HG02798 (cell line): Measurements from ENCODE around the gene TPPP.

Experiments used
- ATAC-seq: cut with Tn5 transposase; IDR thresholded peaks from one replicate; pipeline ENCODE4 v1.9.1; 2021; ENCODE audit warnings: mild to moderate bottlenecking; ENCODE audit not compliant: unreplicated experiment, poor library complexity

The TPPP gene

DNA sequence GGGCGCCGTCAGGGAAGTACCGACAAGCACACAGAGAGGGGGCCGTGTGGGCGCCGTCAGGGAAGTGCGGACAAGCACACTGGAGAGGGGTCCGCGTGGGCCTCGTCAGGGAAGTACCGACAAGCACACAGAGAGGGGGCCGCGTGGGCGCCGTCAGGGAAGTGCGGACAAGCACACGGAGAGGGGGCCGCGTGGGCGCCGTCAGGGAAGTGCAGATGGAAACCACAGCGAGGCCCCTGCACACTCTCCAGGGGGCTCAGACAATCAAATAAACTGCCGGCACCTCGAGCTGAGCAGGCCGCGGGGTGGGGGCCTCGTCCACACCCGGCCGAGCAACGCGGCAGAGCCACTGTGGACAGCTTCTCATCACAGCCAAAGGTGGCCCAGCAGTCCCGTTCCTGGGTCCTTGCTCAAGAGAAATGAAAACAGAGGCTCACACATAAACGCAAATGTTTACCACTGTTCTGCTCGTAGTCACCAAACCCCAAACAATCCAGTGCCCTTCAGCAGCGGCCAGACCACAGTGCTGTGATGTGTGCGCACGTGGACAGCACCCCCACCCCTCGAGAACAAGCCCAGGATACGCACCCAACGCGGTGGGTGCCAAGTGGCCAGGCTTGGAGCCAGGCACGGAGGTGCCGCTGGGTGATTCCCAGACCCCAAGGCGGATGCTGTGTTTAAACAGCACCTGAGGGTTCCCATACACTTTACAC lies 24.7 kb downstream of the TPPP start:
- no peak for ATAC-seq

DNA sequence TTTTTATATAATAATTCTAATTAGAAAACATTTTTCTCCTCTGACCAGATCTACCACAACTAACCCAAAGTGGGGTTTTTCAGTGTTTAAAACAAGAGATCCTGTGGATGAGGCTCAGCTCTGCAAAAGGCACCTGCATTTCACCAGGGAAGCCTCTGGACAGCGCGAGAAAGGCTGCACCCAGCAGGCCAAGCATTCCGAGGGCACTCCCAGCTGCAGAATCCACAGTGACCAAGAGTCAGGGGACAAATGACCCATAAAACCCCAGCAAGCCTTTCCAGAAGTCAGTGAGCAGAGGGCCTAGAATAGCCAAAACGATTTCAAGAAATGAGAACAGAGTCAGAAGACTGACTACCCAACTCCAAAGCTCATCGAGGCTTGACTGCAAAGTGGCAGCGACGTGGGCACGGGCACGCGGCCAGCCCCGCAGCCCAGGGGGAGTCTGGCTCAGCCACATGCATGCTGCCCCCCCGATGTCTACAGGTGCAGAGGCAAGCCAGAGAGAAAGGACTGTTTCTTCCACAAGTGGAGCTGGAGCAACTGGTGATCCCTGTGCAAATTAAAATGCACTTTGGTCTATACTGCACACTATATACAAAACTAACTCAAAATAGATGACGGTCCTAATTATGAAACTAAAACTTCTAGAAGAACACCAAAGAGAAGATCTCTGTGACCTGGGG lies 26.2 kb downstream of the TPPP start:
- ATAC-seq = no peak

DNA sequence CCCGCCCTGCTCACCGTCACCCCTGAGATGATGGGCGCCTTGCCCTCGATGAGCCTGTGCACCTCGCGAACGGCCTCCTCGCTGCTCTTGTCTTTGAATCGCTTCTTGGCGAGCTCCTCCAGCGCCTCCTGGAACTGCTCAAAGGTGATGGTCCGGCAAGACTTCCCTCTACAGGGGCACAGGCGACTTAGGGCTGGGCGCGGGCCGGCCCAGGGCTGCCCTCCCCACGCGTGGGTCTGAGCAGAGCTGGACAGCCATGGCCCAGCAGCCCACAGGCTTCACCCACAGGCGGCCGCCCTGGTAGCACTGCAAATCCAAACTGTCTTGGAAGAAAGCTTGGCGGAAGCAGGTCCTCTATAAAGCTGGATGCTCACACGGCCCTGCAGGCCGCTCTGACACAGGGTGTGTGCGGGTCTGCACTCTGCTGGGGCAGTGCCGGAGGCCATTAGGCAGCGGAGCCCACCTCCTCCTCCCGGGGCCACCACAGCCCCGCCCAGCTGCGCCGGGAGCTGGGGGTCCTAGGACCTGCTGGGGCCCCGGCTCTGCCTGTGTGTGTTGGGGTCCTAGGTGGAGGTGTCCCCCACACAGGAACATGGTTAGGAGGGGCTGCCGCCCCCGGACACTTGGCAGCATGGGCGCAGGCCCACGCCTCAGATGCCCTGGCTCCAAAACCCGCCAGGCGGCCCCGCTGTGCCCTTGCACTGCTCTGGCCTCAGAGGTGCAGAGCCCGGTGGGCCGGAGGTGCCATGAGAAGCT lies 27.0 kb downstream of the TPPP start:
- no peak for ATAC-seq

DNA sequence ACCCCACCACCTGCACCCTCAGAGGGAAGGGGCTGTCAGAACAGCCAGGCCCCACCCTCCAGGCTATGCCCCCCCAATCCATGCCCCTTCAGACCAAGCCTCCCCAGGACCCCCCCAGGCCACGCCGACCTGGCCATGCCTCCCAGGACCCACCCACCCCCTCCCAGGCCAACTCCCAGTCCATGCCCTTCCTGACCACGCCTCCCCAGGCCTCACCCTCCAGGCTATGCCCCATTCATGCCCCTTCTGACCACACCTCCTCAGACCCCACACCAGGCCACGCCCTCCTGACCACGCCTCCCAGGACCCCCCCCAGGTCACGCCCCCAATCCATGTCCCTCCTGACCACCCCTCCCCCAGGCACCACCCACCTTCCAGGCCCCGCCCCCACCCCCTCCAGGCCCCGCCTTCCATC lies 27.6 kb downstream of the TPPP start:
- ATAC-seq = no peak

DNA sequence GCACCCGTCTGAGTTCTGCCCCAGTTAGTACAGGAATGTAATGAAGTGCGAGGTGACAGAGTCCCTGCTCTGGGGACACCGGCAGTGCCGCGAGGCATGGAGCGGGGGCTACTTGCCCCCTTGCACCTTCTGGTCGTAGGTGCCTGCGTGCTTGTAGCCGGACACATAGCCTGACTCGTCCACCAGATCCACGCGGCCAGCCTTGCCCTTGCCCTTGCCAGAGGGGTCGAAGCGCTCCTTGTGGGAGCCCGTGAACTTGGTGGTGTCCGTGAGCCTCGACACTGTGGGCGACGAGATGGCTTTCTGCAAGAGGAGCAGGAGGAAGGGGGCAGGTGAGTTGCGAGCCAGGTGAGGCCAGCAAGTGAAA lies 28.2 kb downstream of the TPPP start:
- no peak for ATAC-seq

DNA sequence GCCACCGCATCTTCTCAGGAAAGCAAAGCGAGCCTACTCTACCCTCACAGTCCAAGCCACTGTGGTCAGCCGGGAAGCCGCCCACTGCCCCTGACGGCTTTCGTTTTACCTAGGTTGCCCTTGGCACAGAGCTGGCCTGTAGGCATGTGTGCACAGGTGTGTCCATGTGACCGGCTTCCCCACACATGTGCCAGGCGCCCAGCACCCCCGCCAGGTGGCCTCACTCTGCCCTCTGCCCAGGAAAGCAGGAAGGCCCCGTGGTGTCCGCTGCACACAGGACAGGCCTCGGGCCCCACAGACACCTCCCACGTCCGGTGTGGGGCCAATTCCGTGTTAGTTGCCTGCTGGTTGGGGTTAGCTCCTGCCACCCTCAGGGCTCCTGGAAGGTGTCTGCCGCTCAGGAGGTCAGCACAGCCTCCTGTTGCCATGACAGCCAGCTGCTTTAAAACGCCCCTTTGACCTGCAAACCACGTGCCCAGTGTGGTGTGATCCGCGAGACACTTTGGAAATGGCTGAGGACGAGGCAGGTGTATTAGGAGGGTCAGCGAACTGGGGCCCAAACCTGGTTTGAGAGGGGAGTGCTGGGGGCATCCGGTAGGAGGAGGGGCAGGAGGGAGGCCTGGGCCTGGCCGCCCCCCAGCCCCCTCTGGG lies 28.7 kb downstream of the TPPP start:
- ATAC-seq = no peak

DNA sequence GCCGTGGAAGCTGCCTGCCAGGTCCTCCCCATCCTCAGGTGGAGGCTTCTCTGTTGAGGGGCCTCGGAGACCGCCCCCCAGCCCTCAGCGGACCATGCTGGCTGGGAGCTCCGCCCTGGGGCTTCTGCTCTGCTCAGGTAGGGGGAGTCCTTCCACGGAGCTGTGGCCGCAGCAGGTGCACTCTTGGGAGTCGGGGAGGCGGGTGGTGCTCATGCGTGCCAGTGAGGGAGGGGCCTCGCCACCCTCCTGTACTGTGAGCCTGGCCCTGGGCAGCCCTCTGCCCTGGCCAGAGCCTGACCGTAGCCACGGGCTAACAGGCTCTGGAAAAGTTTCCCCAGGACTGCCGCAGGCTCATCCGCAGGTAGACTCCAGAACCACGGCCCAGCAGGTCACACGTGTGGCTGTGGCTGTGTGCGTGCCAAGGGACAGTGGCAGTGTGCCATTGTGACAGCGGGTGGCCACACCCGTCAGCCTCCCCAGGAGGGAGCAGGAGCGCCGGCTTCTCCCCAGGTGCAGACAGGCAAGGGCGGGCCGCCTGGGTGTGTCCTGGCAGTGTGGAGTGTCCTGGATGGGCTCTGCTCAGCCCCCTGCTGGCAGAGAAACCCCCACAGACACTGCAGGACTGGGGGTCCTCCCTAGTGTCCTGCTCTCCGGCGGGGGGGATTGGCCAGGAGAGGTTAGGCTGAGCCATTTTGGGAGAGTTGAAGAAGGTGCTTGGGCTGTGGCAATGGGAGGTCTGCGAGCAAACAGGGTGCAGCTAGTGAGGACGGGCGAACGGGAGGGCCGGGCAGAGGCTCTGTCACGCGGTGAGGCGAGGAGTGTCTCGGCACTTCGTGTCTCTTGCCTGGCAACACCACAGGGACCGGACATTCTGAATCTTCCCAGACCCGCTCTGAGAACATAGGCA lies 29.5 kb downstream of the TPPP start:
- no peak for ATAC-seq

DNA sequence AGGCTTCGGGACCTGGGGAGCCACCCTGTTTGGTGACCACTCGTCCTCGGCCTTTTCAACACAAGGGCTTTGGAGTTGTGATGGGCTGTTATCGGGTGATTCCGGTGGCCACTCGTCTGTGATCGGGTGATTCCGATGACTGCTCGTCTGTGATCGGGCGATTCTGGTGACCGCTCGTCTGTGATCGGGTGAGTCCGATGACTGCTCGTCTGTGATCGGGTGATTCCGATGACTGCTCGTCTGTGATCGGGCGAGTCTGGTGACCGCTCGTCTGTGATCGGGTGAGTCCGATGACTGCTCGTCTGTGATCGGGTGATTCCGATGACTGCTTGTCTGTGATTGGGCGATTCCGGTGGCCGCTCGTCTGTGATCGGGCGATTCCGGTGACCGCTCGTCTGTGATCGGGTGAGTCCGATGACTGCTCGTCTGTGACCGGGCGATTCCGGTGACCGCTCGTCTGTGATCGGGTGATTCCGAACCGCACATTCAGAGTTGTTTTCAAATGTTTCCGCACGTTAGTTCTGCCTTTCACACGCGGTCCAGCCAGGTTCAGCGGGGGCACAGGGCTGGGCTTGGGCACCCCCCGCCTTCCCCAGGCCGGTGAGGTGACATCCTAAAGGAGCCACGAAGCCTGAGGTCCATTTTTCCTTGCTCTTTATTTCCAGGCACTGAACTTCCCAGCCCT lies 30.3 kb downstream of the TPPP start:
- no peak for ATAC-seq

DNA sequence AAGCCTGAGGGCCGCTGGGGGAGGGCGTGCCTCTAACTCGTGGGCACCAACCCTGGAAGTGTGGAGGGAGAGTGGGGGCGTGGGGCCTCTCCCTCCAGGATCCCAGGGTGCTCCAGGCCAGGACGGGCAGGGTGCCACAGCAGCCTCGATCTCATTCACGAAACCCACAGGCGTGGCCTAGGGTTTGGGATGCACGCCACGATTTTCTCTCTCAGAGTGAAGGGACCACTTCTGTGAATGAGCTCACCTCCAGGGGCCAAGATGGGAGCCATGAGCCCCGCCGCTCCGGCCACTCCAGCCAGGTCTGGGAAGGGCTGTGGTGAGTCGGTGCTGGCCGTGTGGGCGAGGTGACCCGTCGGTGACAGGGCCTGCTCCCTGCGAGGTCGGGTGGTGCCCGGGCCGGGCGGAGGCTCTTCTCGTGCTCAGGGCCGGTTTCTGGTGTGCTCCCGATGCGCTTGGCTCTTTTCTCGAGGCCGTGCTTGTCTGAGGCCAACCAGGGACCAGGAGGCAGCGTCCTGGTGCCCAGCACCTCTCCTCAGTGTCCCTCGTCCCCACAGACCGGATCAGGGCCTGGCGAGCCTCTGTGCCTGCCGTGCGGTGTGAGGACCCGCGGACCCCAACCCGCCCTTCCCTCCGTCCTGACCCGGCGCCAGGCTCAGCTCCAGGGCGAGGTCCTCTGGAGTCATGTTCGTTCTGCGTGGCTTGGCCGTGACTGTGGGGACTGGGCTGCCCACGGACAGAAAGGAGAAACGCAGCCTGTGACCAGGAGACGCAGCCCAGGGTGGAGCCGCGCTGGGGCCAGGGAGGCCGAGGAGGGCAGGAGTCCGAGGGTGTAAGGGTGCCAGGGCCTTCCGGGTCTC lies 31.0 kb downstream of the TPPP start:
- ATAC-seq = no peak

DNA sequence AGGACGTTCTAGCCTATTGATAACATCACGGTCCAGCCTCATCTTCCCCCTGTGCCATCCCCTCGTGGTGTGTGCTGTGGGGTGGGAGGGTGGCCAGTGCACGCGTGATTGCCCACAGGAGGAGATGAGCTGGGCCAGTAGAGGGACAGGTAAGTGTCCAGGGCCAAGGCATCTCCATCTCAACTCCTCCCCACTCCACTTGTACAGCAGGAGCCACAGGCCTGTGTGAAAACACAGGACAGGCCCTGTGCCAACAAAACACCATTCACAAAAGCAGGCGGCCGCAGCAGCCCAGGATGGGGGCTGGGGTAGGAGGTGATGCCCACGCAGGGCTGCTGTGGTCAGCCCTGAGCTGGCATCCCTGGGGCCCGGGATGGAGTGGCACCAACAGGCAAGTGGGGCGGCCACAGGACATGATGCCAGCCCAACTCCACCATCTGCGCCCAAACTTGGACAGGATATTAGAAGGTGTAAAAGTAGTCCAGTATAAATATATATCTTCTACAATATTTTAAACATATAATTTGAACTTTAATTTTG lies 32.6 kb downstream of the TPPP start:
- no peak for ATAC-seq

DNA sequence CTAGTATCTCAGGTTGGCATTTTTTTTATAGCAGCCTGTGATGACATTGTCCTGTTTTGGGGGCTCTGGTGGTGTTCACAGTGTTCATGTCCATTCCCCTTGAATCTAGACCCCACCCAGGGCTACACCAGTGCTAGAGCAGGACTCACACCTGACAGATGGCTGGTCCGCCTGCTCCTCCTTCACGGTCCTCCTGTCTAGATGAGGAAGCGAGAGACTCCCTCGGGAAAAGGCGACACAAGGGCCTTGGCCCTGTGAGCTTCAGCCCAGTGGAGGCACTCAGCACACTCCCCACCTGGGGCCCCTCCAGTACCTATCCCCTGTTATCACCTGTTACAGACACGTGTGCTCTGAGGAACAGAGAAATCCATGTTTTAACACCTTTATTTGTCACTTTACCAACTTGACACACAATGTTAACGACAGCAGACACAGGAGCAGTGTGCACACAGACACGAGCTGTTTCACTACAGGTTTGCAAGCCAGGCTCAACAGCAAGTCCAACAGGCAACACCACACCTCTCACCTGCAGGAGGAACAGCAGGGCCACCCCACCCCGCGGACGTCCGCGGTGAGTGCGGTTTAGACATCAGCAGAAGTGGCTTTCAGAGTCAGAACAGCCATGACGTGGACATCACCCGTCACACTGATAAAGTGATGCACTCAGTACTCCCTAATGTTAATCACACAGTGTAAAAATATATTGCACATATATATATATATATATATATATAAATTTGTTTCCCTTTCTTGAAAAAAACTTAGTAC lies 33.5 kb downstream of the TPPP start:
- ATAC-seq = no peak

DNA sequence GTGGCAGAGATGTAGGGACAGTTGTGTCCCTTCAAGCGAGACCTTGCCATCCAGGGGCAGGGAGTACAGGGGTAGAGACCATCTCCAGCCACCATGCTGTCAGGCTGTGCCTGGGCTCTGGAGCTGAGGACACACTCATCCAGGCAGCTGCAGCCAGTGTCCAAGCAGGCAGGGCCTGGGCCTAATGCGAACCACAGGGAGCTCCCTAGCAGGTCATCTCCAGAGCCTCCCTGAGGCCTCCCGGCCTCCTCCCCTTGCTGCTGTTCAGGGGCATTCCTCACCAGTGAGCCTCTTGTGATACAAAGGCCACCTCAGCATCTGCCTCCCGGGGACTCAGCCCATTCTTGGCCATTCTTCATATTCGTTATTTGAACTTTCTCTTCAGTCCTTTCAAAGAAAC lies 35.0 kb downstream of the TPPP start:
- no peak for ATAC-seq

DNA sequence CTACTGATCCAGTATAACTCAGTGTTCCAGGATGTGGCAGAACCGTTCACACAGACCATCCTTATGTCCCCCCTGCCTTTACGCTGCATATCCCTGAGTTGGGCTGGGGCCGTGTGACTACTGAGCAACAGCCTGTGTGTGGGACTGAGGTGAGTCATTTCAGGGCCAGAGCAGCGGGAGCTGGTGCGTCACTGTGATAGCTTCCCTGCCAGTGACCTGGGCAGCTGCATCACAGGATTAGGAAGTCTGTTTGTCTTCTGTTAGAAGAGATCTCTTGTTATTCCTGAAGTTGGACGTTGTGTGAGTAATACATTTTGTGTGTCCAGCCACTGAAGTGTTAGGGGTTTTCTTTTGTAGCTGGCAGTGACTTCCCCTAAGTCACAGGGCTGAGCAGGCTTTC lies 35.6 kb downstream of the TPPP start:
- no peak for ATAC-seq

DNA sequence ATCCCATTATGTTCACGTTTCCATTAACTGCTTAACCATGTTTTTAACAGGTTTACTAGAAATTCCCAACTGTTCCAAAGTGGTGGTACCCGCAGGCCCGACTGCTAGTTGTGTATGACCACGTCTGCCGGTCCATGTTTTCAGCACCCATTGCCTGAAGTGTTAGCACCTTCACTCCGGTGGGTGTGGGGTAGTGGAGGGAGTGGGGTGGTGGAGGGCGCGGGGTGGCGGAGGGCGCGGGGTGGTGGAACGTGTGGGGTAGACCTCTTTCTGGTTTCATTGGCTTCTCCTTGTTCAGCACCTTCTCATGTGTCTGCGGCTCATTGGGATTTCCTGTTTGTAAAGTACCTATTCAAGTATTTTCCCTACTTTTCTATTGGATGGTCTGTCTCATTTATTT lies 37.7 kb downstream of the TPPP start:
- ATAC-seq = no peak

DNA sequence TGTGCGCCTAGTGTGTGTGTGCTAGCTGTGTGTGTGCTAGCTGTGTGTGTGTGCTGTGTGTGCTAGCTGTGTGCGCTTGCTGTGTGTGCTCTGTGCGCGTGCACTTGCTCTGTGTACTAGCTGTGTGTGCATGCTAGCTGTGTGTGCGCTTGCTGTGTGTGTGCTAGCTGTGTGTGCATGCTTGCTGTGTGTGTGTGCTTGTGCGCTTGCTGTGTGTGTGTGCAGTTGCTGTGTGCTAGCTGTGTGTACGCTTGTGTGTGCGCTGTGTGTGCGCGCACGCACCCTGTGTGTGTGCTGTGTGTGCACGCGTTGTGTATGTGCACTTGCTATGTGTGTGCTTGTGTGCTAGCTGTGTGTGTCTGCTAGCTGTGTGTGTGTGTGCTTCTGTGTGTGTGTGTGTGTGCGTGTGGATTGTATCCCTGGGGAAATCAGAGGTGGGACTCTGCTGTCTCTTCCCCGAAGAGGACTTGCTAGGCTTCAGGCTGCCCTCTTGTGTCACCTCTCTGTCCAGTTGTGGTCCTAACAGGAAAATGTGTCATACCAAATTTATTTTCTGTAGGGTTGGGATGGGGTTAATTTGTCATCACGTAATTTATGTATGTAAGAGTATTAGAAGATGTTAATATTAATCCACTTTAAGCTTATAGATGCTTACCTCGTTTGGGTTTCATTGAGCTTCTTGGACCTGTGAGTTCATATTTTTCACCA lies 38.9 kb downstream of the TPPP start:
- no peak for ATAC-seq

DNA sequence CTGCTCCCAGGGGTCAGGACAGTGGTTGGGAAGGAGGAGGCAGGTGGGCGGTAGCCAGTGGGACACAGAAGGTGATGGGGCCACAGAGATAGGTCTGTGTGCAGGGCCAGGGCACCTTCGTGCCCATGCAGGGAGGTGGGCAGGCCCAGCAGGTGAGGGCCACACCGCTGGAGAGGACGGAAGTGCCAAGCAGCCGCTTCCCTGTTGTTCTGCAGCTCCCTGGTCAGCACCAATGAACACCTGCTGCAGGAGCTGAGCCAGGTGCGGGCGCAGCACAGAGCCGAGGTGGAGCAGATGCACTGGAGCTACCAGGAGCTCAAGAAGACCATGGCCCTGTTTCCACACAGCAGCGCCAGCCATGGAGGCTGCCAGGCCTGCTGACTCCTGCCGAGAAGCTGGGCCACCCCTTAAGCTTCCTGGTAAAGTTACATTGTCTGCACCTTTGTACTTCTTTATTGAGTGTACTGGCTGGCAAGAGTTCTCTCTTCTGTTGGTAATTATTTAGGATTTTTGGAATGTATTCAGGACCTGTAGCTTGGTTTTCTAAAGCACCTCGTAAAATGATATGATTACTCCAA lies 40.3 kb downstream of the TPPP start:
- no peak for ATAC-seq
